Sciatic nerve (tissue), 2 donors: ENCODE results near the gene C3orf22. TPM values are rescaled to one million over a fixed set of nuclear protein-coding genes. Genes with fewer than 3 reads are reported as not detected.

Experiments used
- ATAC-seq: fragments of 200-7000 bp; cut with Tn5 transposase; one replicate; pipeline ENCODE4 v1.9.1; 2020; ENCODE audit warnings: mild to moderate bottlenecking, moderate library complexity
- DNase-seq: peaks from one replicate; pipeline ENCODE4 v3.0.0-alpha.2; 2020; ENCODE audit warnings: low spot score
- intact Hi-C: fragments of 100-400 bp; cut with DNase I; formaldehyde crosslinking; loops from one replicate; pipeline ENCODE4 v1.14.2; 2022
- total RNA-seq: library from RNA; stranded (reverse); fragmentation: NEBNext Ultra II Directional; extraction: Animal tissue kit (Norgen Biotek cat#: 25700); gene quantifications from one replicate; pipeline ENCODE4 v1.2.1, GENCODE V29; 2021
- donor health status: DM: no; HTN: no; CAD: no.
- donor health status: DM: no; HTN: no; CAD: no.

The C3orf22 gene
- total RNA-seq, 1 donor from 2014 or later = not detected

DNA sequence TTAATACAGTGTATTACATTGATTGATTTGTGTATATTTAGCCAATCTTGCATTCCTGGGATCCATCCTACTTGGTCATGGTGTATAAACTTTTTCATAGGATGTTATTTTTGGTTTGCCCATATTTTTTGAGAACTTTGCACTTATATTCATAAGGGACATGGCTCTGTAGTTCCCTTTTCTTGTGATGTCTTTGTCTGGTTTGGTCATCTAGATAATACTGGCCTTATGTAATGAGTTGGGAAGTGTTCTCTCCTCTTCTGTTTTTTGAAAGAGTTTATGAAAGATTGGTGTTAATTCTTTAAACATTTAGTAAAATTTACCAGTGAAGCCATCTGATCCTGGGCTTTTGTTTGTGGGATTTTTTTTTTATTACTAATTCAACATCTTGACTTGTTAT lies 25.2 kb downstream of the C3orf22 start:
- DNase-seq = no peak
- intact Hi-C loops = no loop called here
- no peak for ATAC-seq

DNA sequence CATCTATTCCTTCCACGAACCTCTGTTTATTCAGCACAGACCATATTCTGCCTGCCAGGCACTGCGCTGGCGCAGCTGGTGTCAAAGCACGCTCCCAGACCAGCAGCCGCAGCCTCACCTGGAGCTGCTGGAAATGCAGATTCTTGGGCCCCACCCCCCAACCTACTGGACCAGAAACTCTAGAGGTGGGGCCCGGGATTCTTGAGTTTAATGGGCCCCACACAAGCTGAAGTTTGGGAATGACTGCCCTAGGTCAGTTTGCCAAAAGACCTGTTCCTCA lies 27.7 kb downstream of the C3orf22 start:
- no peak for ATAC-seq
- intact Hi-C loops = no loop called here
- DNase-seq = no peak

DNA sequence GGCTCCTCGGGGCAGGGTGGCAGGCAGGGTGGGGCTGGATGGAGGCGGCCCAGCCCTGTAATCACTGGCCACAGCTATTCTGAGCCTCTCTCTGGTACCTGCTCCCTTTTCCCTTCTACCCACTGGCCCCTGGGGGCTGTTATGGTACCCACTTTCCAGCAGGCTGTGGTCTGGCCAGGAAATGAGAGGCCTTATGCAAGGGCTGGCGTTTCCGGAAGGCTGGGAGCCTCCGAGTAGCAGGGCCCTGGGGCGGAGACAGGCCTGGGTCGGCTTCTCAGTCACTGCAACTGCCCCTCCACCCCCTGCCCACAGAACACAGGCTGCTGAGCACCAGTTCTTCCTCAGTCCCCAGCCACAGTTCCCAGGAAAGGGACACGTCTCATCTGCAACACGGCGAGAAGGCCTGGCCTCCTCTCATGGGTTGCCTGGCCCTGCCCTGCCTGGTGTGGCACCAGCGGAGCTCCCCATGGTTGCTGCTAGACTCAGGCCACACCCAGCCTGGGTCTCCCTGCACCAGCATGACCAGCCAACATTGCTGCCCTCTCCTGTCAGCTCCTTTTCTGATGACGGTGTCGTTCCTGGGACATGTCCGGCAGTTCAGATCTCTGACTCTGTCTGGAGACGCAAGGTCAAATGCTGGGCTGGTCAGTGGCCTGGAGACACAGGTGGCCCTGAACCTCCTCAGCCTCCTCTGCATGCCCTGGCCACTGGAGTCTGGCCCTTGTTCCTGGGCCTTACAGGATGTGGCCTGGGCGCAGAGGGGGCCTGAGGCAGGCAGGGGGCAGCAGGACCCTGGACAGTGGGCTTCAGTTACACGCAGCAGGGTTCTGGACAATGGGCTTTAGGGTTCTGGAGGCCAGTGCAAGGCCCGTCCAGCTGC lies 28.3 kb downstream of the C3orf22 start:
- ATAC-seq (peak; percentile 73), DNase-seq (no peak)
- intact Hi-C loops = no loop called here

DNA sequence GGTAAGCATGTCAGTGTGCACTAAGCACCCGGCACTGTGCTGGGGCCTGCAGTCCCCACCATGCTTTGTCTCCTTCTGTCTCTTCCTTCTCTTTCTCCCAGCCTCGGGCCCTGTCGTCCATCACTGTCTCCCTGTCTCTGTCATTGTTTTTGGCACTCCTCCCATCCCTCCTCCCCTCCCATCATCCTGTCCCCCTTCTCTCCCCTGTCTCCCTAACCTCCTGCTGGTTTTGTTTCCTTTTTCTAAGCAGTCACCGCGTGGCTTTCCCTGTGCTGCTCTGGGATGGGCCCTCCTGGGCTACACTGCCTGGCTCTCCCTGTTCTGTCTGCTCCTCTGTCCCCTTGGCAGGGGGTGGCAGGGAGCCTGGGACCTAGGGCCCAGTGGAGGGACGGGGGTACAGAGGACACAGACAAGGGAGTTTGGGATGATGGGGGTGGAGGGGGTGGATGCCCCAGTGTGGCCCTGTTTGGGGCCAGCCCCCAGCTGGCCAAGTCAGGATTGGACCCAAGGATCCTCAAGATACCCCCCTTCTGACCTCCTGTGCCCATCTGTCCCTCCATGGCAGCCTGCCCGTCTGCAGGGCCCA lies 29.1 kb downstream of the C3orf22 start:
- DNase-seq = no peak
- intact Hi-C loops = no loop called here
- no peak for ATAC-seq

DNA sequence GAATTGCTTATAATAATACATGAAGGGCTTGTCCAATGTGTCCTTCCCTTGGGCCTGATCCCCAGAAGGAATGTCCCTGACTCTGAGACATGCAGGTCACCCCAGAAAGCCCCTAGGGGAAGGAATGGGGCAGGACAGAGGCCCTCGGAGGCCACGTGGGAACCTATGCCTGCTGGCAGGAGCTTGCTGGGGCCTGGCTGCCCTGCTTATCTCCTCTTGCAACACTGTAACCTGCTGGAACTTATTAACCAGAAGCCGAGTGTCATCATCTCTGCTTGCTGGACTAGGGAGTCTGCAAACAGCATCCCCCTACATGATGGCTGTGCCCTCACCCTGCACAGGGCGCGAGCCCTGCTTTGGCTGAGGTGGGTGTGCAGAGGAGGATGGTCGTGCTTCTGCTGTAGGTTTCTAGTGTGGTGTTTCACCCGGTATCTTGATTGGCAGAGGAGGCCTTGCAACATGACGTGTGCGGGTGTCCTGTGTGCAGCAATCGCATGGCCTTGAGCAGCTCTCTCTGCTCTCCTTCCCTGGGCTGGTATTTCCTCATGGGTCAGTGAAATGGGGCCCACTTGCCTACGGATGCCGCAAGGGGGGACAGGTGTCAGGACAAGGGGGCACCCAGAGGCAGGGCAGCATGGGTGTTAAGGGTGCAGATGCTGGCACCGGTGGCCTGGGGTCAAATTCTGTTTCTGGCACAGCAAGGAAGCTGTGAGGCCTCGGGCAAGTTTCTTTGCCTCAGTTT lies 29.8 kb downstream of the C3orf22 start:
- intact Hi-C loops = no loop called here
- ATAC-seq (no peak), DNase-seq (no peak)

DNA sequence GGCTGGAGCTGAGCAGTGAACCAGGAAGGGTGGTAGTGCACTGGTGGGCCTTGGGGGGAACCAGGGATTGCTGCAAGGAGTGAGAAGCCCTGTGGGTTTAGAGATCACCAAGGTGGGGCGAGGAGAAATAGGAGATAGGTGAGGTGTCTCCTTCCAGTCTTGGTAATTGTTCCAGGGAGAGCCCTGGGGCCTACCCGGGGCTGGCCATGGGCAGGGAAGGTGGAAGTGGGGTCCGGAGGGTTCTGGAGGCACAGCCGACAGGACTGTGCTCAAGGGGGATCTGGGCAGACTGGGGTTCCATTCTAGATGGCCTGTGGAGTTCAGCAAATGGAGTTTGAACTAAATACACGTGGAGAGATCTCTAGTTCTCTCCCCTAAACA lies 30.3 kb downstream of the C3orf22 start:
- DNase-seq (no peak), ATAC-seq (no peak)
- intact Hi-C loops = no loop called here

DNA sequence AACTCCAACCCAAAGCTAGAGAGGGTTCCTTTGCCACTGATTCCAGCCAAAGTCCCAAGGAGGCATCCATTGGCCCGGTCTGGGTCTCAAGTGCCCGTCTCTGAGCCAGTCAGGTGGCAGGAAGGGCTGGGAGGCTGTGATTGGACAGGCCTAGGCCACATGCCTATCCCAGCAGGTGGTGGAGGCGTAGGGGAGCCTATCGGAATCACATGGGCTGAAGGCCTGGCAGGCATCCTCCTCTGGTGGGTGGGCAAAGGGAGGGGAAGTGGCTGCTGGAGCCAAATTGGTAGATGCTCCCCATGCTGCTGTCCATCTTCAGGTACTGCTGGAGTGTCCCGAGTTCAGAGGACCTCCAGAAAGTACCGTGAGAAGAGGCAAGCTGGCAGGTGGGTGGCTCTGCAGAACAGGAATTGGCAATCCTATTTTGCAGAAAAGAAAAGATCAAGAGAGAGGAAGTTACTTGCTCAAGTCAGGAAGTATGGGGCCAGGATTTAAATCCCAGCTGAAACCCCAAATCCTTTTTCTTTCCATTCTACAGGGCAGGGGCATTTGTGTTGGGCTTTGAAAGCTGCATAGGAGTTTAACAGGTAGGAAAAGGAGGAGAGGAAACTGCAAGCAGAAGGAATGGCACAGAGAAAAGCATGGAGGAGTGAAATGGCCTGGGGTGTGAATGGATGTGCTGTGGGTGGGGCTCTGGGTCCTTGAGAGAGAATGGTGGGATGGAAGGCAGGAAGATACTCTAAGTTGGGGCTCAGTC lies 31.1 kb downstream of the C3orf22 start:
- ATAC-seq (no peak), DNase-seq (no peak)
- intact Hi-C loops = no loop called here

DNA sequence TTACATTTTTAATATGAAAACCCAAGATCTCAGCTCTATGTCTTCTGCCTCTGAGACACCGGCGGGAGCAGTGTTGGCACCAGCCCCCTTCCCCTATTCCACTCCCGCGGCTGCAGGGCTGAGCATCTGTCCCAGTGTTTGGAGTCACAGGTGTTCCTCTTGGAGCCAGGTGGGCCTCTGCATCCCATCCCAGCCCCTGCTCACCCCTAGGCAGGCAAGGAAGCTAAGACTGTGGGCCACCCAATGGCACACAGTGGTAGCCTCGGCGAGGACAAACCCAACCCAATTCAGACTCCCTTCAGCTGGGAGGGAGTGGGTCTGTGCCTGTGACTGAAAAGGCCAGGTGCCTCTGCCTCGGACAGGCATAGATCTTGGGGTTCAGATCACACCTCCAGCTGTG lies 31.7 kb downstream of the C3orf22 start:
- DNase-seq = no peak
- intact Hi-C loops = no loop called here
- ATAC-seq = no peak

DNA sequence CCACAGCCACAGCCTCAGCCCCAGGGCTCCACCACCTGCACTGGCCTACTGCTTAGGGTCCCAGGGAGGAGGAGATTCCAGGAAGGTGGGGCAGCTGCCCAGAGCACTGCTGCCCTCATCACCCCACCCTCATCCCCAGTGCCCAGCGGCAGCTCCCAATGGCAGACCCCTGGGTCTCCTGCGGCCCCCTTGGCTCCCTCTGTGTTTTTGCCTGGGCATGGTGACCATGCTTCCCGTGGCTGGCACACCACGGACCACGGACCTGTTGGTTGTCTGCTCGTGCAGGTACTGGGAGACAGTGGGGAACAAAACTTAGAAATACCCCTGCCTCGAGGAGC lies 32.1 kb downstream of the C3orf22 start:
- intact Hi-C loops = no loop called here
- ATAC-seq = no peak
- no peak for DNase-seq

DNA sequence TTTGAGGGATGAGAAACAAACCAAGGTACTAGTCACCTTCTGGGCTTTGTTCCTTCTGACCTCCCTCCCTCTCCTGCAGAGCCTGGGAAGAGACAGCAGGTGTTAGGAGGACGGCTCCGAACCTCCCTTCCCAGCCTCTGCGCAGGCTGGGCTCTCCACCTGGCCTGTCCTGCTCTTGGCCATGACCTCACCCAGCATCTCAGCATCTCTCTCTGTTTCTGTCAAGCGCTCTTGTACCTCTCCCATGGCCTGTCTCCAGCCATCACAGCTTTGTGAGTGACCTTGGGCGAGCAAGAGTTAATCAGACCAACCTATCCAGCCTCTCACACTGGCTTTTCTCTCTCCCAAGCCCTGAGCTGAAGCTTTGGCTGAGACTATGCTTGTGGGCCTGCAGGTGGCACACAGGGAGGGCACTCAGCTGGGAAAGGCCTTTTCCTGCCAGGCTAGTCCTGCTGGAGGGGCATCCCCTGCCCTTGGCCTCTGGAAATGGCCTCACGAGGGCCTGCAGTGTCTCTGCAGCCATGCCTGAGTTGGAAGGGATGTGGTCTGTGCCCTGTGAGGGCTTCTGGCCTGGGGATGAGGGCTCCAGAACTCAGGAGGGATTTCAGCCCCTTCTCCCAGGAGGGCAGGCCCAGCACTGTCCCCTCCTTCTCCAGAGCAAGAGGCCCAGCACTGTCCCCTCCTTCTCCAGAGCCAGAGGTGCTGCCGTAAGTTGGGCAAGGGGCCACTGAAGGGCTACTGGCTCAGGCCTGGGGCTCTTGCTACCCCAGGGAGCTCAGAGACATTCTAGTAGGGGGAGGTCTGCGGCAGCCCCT lies 32.7 kb downstream of the C3orf22 start:
- DNase-seq (no peak), ATAC-seq (no peak)
- intact Hi-C loops = no loop called here

DNA sequence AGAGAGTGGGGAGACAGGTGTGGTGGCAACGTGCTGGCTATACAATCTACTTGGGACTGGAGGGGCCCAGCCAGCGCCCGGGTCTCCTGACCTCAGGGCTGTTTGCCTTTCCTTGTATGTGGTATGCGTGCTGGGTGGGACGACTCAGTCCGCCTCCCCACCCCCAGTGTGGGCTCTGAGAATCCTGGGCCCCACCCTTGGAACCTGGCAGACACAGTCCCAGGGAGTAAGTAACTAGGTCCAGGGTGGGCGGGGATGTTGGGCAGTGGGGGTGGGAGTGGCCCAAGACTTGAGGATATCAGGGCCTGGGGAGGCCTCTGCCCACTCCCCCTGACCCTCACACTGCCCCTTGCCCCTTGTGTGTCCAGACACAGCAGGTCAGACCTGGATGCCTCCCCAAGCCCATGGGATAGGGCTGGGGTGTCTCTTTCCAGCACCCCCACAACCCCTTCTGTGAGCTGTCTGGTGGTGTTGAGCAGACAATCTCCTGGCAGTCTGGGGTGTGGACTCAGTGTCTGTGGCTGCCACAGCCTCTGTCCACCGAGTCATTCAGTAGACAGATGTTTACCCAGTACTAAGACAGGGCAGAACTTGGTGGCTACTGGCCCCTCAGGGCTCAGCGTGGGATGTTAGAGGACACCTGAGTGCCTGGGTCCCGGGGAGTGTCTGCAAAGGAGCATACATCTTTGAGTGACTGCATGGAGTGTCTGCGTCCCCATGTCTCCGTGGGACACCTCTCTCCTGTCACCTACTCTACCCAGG lies 33.5 kb downstream of the C3orf22 start:
- ATAC-seq (no peak), DNase-seq (no peak)
- intact Hi-C loops = no loop called here

DNA sequence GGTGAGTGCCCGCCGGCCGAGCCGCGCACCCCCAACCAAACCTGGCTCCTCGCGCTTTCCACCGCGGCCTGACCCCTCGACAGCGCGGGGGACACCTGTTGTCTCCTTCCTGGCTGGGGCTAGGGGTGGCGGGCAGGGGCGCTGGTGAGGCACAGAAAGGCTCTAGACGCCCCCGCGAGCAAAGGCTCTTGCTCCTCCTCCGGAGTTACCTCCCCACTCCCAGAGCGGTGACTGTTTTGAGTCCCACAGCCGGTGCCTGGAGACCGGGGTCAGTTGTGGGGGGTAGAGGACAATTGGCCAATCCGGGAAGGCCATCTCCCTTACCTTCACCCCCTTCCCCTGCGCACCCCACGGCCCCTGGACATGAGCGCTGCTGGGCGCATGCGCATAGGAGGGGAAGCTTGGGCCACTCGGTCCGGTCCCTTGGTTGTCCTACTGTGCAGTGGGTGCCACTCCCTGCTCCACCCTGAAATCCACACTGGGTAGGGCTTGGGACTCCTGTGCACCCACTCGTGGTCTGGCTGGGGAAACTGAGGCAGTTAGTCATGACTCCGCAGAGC lies 34.2 kb downstream of the C3orf22 start:
- ATAC-seq (no peak), DNase-seq (no peak)
- intact Hi-C loops = loop anchor here (5.0 kb wide), 1 partner anchor 933 kb away; no protein-coding TSS in a partner anchor

DNA sequence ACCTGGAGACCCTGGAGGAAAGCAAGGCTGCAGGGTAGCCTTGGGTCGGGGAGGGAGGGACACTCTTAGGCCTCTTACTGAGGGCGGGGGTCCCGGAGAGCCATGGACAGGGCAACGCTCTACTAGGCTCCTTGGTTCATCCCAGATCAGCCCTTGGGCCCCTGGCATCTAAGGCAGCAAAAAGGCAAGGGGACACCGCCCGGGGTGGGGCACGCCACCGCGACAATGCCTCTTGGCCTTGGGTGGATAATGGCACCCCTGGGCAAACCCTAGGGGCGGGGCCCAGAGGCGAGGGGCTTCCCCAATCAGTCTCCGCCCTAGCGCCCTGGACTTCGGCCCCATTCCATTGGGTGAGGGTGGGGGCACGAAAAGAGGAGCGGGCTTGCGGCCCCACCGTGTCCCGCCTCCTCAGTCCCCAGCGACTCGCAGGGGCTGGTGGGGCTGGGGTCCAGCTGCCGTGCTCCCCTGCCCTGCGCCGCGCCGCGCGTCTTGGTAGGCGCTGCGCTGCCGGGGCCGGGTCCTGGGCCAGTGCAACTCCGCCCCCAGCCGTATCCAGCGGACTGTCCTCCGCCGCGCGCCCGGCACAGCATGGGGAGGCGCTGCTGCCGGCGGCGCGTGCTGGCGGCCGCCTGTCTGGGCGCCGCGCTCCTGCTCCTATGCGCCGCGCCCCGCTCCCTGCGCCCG lies 34.8 kb downstream of the C3orf22 start, which contains the start of gene CHST13:
TSS of gene CHST13 (plus strand) at position 411 of the 684 bp plus-strand sequence. CDS start at position 589, 178 bp downstream.
- intact Hi-C loops = loop anchor here (5.0 kb wide), 1 partner anchor 933 kb away; no protein-coding TSS in a partner anchor
- peak; percentile 54 for ATAC-seq
- DNase-seq = no peak

DNA sequence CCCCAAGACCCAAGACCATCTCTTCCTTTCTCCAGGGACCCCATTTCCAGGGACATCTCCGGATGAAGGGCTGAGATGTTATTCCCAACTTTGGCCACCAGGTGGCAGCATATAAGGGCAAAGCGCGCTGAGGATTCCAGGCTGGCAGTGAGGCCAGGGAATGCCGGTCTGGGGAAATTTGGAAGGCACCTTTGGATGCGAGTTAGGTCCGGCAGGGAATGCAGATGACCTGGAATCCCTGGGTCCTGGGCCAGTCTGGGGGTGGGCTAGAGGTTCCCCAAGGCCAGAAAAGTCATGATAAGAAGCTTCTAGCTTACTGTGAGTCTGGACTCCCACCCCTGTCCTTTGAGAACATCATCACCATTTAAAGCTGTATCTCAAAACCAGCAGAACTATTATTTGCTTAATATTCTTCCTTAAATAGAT lies 36.4 kb downstream of the C3orf22 start:
- ATAC-seq = peak; percentile 56
- DNase-seq = peak; percentile 77
- intact Hi-C loops = loop anchor here (5.0 kb wide), 1 partner anchor 935 kb away; no protein-coding TSS in a partner anchor

DNA sequence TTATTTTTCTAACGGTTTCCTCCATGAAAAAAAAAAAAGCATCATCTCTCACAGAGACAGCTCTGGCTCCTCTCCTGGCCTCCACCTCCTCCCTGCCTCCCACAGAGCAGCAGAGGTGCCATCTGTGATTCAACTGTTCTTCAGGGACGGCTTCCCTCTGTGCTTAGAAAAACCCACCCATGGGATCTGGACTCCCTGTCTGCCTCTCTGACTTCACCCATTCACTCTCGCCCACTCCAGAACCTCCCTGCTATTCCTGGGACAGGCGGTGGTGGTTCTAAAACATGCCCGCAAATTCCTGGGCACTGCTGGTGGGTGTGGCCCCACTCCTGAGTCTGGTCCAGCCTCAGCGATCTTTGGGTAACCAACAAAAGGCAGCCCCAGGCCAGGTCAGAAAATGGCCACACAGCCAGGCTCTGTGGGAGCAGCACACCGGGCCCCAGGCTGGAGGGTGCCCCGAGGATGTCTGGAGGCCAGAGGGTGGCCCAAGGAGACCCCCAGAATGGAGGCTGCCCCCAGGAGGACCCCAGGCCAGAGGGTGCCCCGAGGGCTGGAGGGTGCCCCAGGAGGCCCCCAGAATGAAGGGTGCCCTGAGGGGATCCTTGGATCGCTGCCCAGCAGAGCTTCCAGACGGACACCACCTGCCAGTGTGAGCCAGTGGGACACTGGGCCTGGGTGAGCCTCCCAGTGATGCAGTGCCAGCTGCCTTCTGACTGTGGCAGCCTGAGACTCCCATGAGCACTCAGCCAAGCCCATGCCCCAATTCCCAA lies 37.4 kb downstream of the C3orf22 start:
- ATAC-seq (no peak), DNase-seq (peak; percentile 54)
- intact Hi-C loops = loop anchor here (5.0 kb wide), 1 partner anchor 936 kb away; no protein-coding TSS in a partner anchor
